Neuronal stem cell (in vitro differentiated cells): ENCODE measurements around the gene LTBP1.

ENCODE experiments used
- DNase-seq: peaks from one replicate; pipeline ENCODE4 v3.0.0-alpha.2; 2013; ENCODE audit warnings: low spot score
- H2AFZ ChIP-seq: one replicate; pipeline ENCODE4 v1.6.1; 2013; ENCODE audit warnings: mild to moderate bottlenecking, low read length, inconsistent platforms
- H2AK5ac ChIP-seq: 2 replicates; pipeline ENCODE4 v1.6.1; 2013; ENCODE audit warnings: low read depth, mild to moderate bottlenecking, inconsistent platforms, low read length, moderate library complexity, mixed read lengths
- H2BK120ac ChIP-seq: 2 replicates; pipeline ENCODE4 v1.6.1; 2013; ENCODE audit warnings: low read depth, mild to moderate bottlenecking, inconsistent platforms, low read length, moderate library complexity, mixed read lengths
- H2BK12ac ChIP-seq: one replicate; pipeline ENCODE4 v1.6.1; 2013; ENCODE audit warnings: low read length, inconsistent platforms
- H2BK15ac ChIP-seq: 2 replicates; pipeline ENCODE4 v1.6.1; 2013; ENCODE audit warnings: mild to moderate bottlenecking, low read length, inconsistent platforms, mixed read lengths
- H2BK5ac ChIP-seq: one replicate; pipeline ENCODE4 v1.6.1; 2013; ENCODE audit warnings: inconsistent platforms, mild to moderate bottlenecking, low read length, moderate library complexity
- H3K14ac ChIP-seq: one replicate; pipeline ENCODE4 v1.6.1; 2013; ENCODE audit warnings: low read length, inconsistent platforms
- H3K18ac ChIP-seq: 2 replicates; pipeline ENCODE4 v1.6.1; 2013; ENCODE audit warnings: low read length, inconsistent platforms
- H3K23ac ChIP-seq: 2 replicates; pipeline ENCODE4 v1.6.1; 2013; ENCODE audit warnings: low read depth, mild to moderate bottlenecking, mixed read lengths, low read length, inconsistent platforms; ENCODE audit not compliant: poor library complexity
- H3K27ac ChIP-seq: replicated peaks from 3 replicates; pipeline ENCODE4 v1.5.1; 2013; ENCODE audit warnings: low read length, inconsistent platforms
- H3K27me3 ChIP-seq, 3 experiments: 2 replicates each; pipeline ENCODE4 v1.6.1; 2013; ENCODE audit warnings: low read length in 3 of 3, mild to moderate bottlenecking in 2 of 3, inconsistent platforms in 1 of 3, low read depth in 1 of 3, mixed read lengths in 1 of 3, moderate library complexity in 1 of 3; ENCODE audit not compliant: control insufficient read depth in 3 of 3, insufficient read depth in 3 of 3
- H3K36me3 ChIP-seq, 2 donors: replicated peaks in 1 of 2; 2 replicates each; pipeline ENCODE4 v1.6.1; 2013; ENCODE audit warnings: low read length in 2 of 2; ENCODE audit not compliant: control insufficient read depth in 2 of 2, insufficient read depth in 2 of 2
- H3K4ac ChIP-seq: 2 replicates; pipeline ENCODE4 v1.6.1; 2013; ENCODE audit warnings: inconsistent platforms, mild to moderate bottlenecking, low read length, moderate library complexity
- H3K4me1 ChIP-seq, 2 donors: 1 replicate in 1 of 2; 2 replicates in 1 of 2; pipeline ENCODE4 v1.6.1; 2013; ENCODE audit warnings: low read length in 2 of 2, low read depth in 1 of 2; ENCODE audit not compliant: control insufficient read depth in 2 of 2, insufficient read depth in 1 of 2
- H3K4me2 ChIP-seq: one replicate; pipeline ENCODE4 v1.6.1; 2013; ENCODE audit warnings: mild to moderate bottlenecking, low read length, inconsistent platforms; ENCODE audit not compliant: insufficient read depth, poor library complexity, severe bottlenecking
- H3K4me3 ChIP-seq, 2 donors: 2 replicates each; pipeline ENCODE4 v1.5.1; 2013; ENCODE audit warnings: low read length in 2 of 2, mild to moderate bottlenecking in 2 of 2, inconsistent platforms in 1 of 2, moderate library complexity in 1 of 2
- H3K79me1 ChIP-seq: one replicate; pipeline ENCODE4 v1.6.1; 2013; ENCODE audit warnings: low read depth, mild to moderate bottlenecking, inconsistent platforms, low read length, moderate library complexity
- H3K9ac ChIP-seq: one replicate; pipeline ENCODE4 v1.6.1; 2013; ENCODE audit warnings: mild to moderate bottlenecking, low read depth, low read length, inconsistent platforms; ENCODE audit not compliant: poor library complexity
- H3K9me3 ChIP-seq, 2 donors: replicated peaks in 1 of 2; 2 replicates each; pipeline versions ENCODE3 to v1.6.1; 2013; ENCODE audit warnings: low read length in 2 of 2, mild to moderate bottlenecking in 2 of 2, inconsistent platforms in 1 of 2, low read depth in 1 of 2, mixed read lengths in 1 of 2, moderate library complexity in 1 of 2; ENCODE audit not compliant: control insufficient read depth in 2 of 2, insufficient read depth in 1 of 2
- H4K8ac ChIP-seq: one replicate; pipeline ENCODE4 v1.6.1; 2013; ENCODE audit warnings: low read depth, mild to moderate bottlenecking, inconsistent platforms, low read length, moderate library complexity
- H4K91ac ChIP-seq: one replicate; pipeline ENCODE4 v1.6.1; 2013; ENCODE audit warnings: low read length, low read depth, mild to moderate bottlenecking, inconsistent platforms; ENCODE audit not compliant: poor library complexity
- WGBS, 2 donors: extraction: QIAGEN DNeasy Blood & Tissue Kit; methylation state at CpG; one replicate each; pipeline ENCODE4 v1.1.7; 2013; ENCODE audit warnings: missing lambda C conversion rate in 2 of 2, mixed read lengths in 1 of 2; ENCODE audit not compliant: insufficient read length in 2 of 2, insufficient replicate concordance in 1 of 2; ENCODE audit errors: extremely low coverage in 2 of 2; 5-methylcytosine and 5-hydroxymethylcytosine counted together

Gene LTBP1

DNA sequence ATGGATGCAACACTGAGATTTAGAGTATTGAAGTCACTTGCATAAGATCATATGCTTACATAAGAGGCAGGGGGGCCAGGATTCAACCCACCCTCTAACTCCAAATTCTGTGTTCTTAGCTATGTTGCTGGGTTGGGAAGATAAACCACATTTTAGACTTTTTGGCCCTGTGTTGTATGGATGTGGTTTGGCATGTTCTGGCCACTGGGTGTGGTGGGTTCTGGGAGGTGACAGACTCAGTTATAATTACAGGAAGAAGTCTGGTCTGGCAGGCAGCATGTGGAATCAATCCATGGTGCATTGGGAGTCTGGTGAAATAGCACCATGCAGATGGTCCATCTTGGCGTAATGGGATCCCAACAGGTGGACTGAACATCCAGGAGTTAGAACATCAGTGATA is 138.9 kb downstream of the LTBP1 start:
- Histone ChIP-seq H3K4me2 (no peak overlapping the region), H2AK5ac (no peak overlapping the region), H2AFZ (no peak overlapping the region), H3K4ac (no peak overlapping the region), H2BK5ac (no peak overlapping the region), H3K4me3 (no peak overlapping the region), H2BK15ac (no peak overlapping the region), H3K4me1 (peaks cover 5 to 16% of the 10 kb centered on the region in 2 donors), H3K79me1 (no peaks in the 10 kb centered on the region), H3K27me3 (no peaks in the 10 kb centered on the region), H4K91ac (no peak overlapping the region), H3K14ac (no peak overlapping the region), H3K18ac (no peak overlapping the region), H3K36me3 (no peaks in the 10 kb centered on the region), H3K23ac (no peak overlapping the region), H2BK120ac (no peak overlapping the region), H3K27ac (no peak overlapping the region), H3K9ac (no peak overlapping the region), H2BK12ac (no peak overlapping the region), H4K8ac (no peak overlapping the region), H3K9me3 (peaks cover 0 to 5% of the 10 kb centered on the region in 2 donors)
- WGBS, 2 donors: no CpG with 5 or more reads among the region's 1 CpG
- DNase-seq: no peak

DNA sequence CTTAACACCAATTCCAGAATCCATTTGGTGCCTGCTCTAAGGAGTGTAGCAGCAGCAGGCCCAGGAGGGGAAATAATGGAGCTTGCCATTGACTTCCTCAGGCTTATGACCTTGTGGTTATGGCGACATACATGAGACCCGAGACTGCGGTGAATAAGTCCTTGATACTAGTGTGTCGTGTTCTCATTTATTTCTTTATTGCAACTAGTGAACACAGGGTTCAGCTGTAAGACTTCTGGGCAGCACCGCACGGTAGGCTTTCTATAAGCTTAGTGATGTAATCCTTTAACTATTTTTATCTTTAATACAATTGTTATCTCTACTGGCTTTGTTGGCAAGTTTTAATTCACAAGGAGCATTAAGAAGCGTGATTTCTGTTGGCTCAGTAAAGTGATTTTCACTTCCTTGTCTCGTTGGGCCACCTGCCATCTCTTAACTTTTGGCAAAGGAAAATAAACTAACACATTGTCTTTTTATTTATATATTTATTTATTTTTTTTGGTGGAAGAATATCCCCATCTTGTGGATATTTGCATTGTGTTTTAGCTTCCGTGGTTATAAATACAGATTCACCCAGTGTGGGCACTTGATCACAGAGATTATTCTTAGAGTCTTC is 139.8 kb downstream of the LTBP1 start:
- DNase-seq: no peak
- H2BK15ac ChIP-seq: no peak overlapping the region
- H3K4me3 ChIP-seq: no peak overlapping the region
- H2BK5ac ChIP-seq: no peak overlapping the region
- H3K4me1 ChIP-seq: peaks cover 5 to 16% of the 10 kb centered on the region in 2 donors
- H2AFZ ChIP-seq: no peak overlapping the region
- no peak overlapping the region for H3K23ac ChIP-seq
- H3K14ac ChIP-seq: no peak overlapping the region
- H3K9ac ChIP-seq: no peak overlapping the region
- no peak overlapping the region for H2BK12ac ChIP-seq
- H3K4me2 ChIP-seq: no peak overlapping the region
- H3K36me3 ChIP-seq: no peaks in the 10 kb centered on the region
- H2BK120ac ChIP-seq: no peak overlapping the region
- H4K91ac ChIP-seq: no peak overlapping the region
- no peak overlapping the region for H3K4ac ChIP-seq
- H3K79me1 ChIP-seq: peaks cover 3% of the 10 kb centered on the region
- no CpG with 5 or more reads among the region's 9 CpGs for WGBS, 2 donors
- H3K27me3 ChIP-seq: no peaks in the 10 kb centered on the region
- no peak overlapping the region for H2AK5ac ChIP-seq
- H3K18ac ChIP-seq: no peak overlapping the region
- no peak overlapping the region for H3K27ac ChIP-seq
- no peak overlapping the region for H4K8ac ChIP-seq
- peaks cover 0 to 5% of the 10 kb centered on the region in 2 donors for H3K9me3 ChIP-seq

DNA sequence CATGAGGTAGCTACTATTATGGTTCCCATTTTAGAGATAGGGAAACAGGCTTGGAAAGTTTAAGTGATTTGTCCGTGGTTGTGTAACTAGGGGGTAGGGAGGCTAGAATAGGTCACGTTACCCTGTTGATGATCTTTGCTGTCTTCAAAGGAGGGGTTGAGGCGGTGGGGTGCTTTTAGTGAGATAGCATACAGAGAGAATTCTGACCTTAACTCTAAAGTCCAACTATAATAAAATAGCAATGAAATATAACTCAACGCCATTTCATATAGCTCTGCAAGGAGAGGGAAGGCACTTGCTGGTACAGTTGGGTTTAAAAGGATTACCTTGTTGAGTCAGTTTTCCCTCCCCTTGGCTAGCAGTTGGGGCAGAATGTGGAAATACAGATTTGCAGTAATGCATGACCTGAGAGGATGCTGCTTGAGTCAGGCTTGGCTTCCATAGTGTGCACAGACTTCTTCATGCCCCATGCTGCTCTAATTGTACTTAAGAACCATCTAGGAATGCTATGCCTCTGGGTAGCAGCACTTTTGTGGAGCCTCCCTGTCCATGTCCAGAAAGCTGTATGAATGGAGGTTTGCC is 143.9 kb downstream of the LTBP1 start:
- Histone ChIP-seq H3K27ac (no peak overlapping the region), H3K9ac (no peak overlapping the region), H3K4me2 (no peak overlapping the region), H3K4ac (no peak overlapping the region), H2BK120ac (no peak overlapping the region), H3K4me1 (peaks cover 0 to 2% of the 10 kb centered on the region in 2 donors), H3K79me1 (peaks cover 3% of the 10 kb centered on the region), H3K14ac (no peak overlapping the region), H3K4me3 (no peak overlapping the region), H2AK5ac (no peak overlapping the region), H2AFZ (no peak overlapping the region), H2BK15ac (no peak overlapping the region), H3K18ac (no peak overlapping the region), H2BK12ac (no peak overlapping the region), H2BK5ac (no peak overlapping the region), H3K36me3 (no peaks in the 10 kb centered on the region), H3K9me3 (peaks cover 0 to 1% of the 10 kb centered on the region in 2 donors), H4K8ac (no peak overlapping the region), H3K27me3 (no peaks in the 10 kb centered on the region), H3K23ac (no peak overlapping the region), H4K91ac (no peak overlapping the region)
- no CpG with 5 or more reads among the region's 4 CpGs for WGBS, 2 donors
- DNase-seq: no peak

DNA sequence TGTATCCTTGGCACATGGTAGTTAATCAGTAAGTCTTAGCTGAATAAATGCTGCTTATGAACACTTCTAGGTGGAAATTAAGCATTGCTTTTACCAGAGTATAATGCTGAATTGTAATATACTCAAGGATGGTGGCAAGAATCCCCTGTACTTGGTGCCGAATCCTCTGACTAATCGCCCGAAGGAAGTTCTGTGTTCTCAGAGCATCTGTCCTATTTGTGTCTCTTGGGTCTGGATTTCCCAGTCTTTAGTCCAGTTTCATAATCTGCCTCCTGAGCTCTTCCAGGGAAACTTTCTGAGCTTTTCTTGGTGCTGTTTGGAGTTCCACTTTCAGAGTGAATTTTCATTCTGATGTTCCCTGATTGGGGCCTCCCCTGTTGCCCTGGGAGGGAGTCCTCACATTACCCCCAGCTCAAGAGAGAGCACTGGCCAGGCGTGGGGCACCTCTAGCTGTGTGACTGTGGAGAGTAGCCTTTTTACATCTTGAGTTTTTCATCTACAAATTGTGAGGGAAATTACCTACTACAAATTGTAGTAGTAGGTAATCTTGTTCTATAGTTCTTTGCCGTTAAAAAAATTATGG is 144.9 kb downstream of the LTBP1 start:
- no peak overlapping the region for H3K27ac ChIP-seq
- no peak overlapping the region for H2BK15ac ChIP-seq
- no peak overlapping the region for H2AFZ ChIP-seq
- DNase-seq: no peak
- no CpG with 5 or more reads among the region's 5 CpGs for WGBS, 2 donors
- H3K79me1 ChIP-seq: peaks cover 3% of the 10 kb centered on the region
- no peaks in the 10 kb centered on the region for H3K27me3 ChIP-seq
- no peak overlapping the region for H3K4me2 ChIP-seq
- no peak overlapping the region for H3K9ac ChIP-seq
- no peak overlapping the region for H2AK5ac ChIP-seq
- H2BK5ac ChIP-seq: no peak overlapping the region
- H4K8ac ChIP-seq: no peak overlapping the region
- H3K14ac ChIP-seq: no peak overlapping the region
- no peaks in the 10 kb centered on the region for H3K36me3 ChIP-seq
- no peaks in the 10 kb centered on the region for H3K4me1 ChIP-seq
- H3K4me3 ChIP-seq: no peak overlapping the region
- H3K4ac ChIP-seq: no peak overlapping the region
- H3K23ac ChIP-seq: no peak overlapping the region
- H2BK12ac ChIP-seq: no peak overlapping the region
- H2BK120ac ChIP-seq: no peak overlapping the region
- no peaks in the 10 kb centered on the region for H3K9me3 ChIP-seq
- H3K18ac ChIP-seq: no peak overlapping the region
- H4K91ac ChIP-seq: no peak overlapping the region
